NCI-H748 (cell line): ENCODE measurements around the gene DIMT1.
A peak's percentile ranks its signal among the peaks of the same experiment; 100 is the strongest.

Source experiments
- DNase-seq: peaks from one replicate; lab custom pipeline; 2025; ENCODE audit not compliant: unreplicated experiment; lab: John Stamatoyannopoulos, UW

The DIMT1 gene

DNA sequence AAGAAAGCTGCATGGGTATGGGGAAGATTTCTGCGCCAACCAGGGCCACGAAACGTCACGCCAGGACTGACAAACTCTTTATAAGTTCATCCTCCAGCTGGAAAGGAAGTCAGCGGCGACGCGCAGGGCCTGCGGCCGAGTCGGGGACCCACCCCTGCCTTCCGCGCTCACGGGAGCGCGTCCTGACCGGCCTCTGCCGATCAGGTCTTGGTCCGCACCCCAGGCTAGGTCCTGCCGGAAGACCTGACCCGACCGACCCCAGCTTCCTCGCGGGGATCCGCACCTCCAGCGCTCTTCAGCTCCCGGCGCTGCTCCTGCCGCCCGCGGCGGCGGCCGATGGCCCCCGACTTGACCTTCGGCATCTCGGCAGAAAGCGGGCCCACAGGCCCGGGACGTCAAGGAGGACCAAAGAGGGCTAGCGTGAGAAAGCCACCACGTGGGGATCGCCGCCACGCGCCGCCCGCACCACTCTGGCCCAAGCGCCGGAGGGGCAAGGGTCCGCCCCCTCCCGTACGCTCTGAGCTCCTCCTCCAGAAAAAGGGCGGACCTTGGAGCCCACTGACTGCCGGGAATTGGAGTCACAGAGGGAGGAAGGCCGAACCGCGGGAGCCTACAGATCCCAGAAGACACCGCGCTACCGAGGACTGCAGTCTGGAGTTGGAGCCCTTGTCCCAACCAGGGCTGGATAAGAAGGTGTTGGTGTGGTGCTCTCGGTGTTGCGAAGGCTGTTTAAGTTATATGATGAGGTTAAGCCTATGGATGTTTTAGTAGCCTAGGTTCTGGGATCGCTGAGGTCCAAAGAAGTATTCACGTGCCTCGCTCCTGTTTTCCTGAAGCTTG is at the start of gene DIMT1:
DIMT1 (minus strand) TSS at position 495 of the 840 bp plus-strand sequence; CDS start at position 362, 133 bp downstream.
- peak; percentile 98 for DNase-seq

DNA sequence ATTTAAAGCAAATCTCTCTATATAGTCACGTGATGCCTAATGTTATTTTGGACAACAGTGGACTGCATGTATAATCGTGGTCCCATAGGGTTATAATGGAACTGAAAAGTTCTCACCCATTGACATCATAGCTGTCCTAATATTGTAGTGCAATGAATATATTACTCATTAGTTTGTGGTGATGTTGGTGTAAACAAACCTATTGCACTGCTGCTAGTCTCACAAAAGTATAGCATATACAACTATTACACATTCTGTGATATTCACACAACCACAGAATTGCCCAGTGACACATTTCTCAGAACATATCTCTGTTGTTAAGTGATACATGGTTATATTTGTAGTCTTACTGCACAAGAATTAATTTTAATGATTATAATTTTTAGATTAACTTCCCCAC is 46.6 kb upstream of the DIMT1 start:
- no peak for DNase-seq

DNA sequence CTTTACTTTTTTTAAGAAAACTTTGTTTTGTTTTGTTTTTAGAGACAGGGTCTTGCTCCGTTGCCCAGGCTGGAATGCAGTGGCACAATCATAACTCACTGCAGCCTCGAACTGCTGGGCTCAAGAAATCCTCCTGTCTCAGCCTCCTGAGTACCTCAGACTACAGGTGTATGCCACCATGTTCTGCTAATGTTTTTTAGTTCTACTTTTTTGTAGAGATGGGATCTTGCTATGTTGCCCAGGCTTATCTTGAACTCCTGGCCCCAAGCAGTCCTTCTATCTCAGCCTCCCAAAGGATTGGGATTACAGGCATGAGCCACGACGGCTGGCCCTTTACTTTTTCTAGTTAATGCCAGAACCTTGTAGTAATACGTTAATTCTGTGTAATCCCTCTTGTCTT is 44.8 kb upstream of the DIMT1 start:
- no peak for DNase-seq

DNA sequence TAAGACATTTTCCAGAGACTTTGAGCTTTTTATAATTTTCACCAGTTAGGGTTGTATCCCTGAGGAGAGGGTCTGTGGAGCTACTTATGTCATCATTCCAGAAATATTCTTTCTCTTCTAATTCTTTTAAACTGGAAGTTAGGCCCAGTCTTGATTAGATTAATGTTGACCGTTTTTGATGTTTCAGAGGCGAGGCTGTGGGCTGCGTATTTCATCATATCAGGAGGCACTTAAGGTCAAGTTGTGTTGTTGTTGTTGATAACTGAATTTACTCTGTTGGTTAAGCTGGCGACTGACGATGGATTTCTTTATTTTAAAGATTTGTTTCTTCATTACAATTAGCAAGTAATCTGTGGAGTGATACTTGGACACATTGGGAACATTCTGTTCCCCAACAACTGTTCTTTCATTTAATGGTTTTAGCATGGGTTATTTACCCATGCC is 28.9 kb upstream of the DIMT1 start:
- DNase-seq: no peak

DNA sequence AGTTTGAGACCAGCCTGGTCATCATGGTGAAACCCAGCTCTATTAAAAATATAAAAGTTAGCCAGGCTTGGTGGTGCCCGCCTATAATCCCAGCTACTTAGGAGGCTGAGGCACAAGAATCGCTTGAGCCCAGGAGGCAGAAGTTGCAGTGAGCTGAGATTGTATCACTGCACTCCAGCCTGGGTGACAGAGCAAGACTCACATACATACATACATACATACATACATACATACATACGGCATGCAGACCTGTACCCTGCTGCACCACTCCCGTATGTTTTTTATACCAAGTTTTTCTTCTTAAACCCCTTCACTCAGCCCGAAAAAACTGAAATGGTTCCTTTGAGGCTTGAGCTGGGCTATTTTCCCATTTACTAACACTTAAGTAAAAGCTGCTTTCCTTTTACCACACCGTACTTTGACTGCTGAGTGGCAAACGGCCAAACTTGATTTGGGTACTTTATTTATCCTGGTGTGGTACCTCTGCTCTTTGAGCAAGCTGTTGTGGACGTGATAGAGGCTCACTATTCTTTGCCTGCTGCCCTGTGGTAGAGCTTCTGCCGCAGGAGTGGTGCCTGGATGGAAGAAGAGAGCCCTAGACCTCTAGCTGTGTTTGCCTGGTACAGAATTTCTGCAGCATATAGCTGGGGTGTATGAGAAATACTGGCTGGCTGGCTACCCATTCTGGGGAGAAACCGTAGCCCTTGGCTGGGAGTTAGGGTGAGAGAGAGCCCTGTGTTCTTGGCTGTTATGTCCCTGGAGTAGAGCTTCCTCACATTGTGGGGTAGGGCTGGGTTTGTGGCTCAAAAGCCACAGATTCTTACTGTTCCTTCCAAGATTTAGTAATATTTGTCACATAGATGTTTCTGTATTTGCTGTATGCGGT is 28.3 kb upstream of the DIMT1 start:
- no peak for DNase-seq

DNA sequence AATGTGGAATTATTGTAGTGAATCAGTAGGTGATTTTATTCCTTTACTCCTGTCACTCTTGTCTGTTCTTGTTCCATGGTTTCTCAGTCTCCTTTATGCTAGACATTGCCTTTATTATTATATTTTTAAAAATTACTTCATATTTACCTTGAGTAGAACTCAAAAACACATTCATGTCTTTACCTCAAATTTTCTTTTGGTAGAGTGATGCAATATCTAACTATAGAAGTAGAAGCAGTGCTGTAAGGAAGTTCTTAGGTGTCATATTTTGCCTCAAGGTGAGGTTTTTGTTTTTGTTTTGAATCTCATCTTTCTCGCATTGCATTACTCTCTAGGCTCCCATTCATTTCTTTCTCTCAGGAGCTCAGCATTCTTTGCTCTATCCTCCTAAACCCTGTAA is 21.1 kb upstream of the DIMT1 start:
- DNase-seq: no peak

DNA sequence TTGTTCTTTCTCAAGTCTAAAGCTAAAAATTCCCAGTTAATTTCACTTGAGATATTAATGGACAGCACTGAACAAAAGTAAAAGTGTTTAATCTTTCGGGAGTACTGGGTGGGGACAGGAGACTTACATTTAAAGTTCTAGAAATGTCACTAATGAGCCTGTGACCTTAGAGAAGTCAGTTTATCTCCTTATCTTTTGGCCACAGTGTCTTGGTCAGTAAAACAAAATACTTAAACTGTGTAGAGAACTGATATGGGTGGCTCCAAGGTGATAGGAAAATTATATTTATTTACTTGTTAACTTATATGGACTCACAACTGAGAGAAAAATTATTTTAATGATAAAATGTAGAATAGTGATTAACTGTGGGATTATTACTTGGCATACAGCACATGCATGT is 17.7 kb upstream of the DIMT1 start:
- no peak for DNase-seq

DNA sequence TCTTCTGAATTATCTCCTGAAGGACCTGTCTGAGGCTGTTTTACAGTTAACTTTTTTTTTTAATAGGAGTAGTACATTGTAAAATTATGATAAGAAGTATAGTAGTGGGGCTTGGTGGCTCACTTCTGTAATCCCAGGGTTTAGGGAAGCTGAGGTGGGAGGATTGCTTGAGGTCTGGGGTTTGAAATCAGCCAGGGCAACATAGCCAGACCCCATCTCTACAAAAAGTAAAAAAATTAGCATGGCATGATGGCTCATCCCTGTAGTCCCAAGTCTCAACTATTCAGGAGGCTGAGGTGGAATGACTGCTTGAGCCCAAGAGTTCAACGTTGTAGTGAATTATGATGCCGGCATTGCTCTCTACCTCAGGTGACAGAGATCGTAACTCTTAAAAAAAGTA is 15.9 kb upstream of the DIMT1 start:
- no peak for DNase-seq

DNA sequence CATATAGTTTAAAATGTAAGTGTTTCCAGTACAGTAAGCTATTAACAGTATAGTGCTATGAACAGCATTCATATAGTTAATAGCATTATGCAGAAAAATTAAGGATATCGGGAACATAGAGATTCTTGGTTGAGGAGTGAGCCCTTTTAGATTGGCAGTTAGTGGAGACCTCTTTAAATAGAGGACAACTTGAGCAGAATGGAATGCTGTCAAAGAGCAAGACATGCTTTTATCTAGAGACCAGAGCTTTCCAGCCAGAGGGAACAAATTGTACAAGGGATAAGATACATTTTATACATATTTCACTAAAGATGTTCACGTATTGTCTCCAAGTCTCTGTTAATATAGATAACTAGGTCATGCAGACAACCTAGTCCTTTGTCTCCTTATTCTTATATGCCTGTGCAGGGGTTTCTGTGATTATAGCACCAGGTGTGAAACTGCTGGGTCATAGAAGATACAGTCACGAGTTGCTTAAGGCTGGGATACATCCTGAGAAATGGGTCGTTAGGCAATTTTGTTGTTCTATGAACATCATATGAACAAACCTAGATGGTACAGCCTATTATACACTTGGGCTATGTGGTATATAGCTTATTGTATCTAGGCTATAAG is 14.9 kb upstream of the DIMT1 start:
- no peak for DNase-seq

DNA sequence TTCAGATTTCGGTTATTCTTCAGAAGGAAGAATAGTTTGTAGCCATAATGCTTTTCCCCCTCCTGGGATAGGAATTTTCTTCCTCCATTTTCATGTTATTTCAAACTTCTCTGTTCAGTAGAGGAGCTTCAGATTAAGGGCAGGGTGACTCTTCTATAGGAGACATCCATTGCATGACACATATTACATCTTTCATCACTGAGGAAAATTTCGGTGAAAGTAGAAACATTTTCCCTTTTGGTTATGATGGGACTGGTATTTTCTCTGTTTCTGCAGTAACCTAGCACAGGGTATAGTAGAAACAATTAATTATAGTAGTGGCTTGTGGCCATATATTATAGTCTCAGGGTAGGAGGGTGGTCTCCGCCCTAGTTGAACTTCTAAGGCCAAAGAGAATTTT is 10.0 kb upstream of the DIMT1 start:
- no peak for DNase-seq

DNA sequence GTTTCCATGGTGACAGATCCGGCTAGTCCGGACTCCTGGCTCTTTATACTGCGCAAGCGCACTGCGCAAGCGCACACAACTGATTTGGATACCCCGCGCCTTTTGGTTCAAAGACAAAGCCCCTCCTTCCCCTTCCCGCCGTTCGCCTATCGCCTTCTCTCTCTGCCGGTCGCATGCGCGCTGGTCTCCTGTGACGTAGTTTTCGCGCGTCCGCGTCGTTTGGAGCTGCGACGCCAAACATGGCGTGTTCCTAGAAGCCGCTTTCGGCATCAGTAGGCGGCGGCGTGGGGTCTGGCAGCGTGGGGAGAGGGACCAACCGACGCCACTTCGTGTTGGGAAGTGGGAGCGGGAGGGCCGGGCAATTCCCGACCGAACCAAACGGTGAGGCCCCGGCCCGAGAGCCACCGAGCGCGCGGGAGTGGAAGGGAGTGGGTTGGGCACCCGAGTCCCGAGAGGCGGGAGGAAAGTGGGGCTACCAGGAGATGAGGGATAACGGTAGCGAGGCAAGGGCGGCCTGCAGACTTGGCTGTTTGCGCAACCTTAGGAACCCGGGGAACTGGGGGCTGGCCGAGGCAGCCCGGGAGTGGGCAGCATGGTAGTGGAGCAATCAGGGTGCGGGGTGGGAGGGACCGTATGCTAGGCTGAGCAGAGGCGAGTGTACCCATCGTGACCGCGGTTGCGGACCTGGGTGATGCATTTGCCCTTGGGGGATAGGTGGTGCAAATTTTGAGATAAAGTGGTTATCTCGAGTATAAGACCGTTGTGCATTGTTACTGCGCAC is 9.0 kb upstream of the DIMT1 start, which contains the start of gene IPO11:
IPO11 (plus strand) TSS at position 215 of the 781 bp plus-strand sequence. CDS start 24,517 bp downstream, outside the sequence.
- DNase-seq: peak; percentile 99

DNA sequence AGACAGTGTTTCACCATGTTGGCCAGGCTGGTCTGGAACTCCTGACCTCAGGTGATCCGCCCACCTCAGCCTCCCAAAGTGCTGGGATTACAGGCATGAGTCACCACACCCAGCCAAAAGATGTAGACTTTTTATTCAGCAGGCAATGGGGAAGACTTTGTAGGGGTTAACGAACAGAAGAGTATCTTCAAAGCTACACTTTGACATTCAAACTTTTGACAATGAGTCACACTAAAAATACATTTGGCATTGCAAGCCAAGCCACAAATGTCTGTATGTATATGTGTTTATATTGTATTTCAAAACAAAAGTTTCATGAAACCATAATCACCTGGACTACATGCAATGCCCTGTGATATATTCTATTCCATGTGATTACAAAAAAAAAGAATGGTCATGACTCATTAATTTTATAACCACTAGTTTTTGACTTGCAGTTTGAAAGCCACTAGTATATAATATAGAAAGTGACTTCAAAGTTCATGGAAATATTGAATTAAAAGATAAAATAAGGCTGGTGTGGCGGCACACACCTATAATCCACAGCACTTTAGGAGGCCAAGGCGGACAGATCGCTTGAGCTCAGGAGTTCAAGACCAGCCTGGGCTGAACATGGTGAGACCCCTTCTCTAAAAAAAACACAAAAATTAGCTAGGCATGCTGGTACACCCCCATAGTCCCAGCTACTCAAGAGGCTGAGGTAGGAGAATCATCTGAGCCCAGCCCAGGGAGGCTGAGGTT is 8.3 kb downstream of the DIMT1 start:
- no peak for DNase-seq

DNA sequence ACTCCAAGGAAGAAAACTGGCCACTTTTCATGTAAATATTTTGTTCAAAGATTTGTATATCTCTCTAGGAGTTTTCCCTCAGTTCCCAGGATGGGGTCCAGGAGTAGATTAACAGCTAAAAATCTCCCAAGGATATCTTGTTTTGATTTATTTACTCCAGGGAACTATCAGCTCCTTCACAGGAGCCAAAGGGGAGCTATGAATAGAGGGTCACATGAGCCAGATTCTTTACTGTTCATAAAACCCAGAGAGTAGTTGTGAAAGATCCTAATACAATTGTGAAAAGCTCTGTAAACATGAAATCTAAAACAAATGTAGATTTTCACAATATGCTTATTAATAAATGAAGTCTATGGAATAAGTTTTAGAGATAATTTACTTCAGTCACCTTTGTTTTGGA is 16.9 kb downstream of the DIMT1 start:
- no peak for DNase-seq

DNA sequence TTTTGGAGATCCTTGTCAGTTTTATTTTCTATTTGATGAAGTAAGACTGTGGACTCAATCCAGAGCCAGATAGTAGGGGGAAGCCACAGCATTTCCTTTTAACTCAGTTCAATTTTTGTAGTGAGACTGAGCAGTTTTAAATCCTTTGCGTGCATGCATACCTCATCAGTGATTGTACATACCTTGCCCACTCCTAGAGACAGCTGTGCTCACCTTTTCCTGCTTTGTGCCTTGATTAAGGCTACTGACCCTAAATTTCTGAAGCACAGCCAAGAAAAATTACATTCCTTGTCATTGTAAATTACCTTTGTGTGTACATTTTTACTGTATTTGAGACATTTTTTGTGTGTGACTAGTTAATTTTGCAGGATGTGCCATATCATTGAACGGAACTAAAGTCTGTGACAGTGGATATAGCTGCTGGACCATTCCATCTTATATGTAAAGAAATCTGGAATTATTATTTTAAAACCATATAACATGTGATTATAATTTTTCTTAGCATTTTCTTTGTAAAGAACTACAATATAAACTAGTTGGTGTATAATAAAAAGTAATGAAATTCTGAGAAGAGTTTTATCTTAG is 17.8 kb downstream of the DIMT1 start:
- no peak for DNase-seq

DNA sequence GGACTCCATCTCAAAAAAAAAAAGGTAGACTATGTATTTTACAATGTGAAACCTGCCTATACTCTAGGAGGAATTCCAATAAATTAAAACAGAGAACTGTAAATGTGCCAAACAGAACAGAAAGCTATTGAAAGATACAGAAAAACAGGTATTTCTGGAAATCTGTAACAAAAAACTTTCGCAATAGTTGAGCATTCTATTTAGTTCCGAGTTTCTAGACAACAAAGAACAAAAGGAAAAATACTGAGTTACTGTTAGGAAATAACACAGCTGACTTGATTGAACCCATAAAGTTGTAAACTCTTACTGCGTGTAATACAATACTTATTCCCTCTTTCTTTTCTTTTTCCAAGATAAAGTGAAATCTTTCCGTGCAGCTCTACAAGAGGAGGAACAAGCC is 18.6 kb downstream of the DIMT1 start:
- DNase-seq: no peak

DNA sequence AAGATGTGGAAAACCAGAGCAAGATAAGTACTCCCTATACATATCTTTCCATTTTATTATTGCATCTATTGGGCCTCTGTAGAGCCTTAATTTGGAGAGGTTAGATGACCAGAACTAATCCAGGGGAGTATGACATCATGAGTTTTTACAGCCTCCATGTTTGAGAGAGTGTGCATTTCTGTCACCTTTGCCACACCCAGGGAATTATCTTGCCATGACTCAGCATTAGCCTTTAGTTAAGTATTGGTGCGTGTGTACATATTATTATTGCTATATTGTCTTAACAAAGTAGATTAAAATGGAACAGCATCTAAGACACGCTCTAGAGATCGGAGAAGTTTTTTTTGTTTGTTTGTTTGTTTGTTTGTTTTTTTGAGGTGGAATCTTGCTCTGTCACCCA is 27.6 kb downstream of the DIMT1 start:
- no peak for DNase-seq

DNA sequence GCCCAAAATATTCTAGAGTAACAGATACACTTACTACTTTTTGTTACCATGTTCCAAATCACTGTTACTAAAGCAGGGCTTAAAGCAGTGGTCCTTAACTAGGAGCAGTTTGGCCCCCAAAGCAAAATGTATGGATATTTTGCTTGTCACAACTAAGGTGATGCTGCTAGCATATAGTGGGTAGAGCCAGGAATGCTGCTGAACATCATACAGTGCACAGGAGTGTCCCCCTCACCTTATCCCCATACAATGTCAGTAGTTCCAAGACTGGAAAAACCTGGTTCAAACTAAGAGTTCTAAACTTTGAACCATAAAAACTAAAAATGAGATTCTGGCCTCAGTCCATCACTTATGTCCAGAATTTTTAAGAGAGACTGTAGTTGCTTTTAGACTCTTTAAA is 28.1 kb downstream of the DIMT1 start:
- no peak for DNase-seq

DNA sequence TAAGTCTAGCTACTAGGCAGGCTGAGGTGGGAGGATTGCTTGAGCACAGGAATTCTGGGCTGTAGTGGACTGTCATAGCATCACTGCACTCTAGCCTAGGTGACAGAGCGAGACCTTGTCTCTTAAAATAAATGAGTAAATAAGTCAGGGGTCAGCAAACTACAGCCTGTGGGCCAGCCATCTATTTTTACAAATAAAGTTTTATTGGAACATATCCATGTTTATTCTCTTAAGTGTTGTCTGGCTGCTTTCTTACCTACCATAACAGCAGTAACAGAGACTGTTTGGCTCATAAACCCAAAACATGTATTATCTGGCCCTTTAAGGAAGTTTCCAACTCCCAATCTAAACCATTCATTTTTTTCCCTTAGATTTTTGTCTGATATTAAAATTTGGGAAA is 29.6 kb downstream of the DIMT1 start:
- no peak for DNase-seq

DNA sequence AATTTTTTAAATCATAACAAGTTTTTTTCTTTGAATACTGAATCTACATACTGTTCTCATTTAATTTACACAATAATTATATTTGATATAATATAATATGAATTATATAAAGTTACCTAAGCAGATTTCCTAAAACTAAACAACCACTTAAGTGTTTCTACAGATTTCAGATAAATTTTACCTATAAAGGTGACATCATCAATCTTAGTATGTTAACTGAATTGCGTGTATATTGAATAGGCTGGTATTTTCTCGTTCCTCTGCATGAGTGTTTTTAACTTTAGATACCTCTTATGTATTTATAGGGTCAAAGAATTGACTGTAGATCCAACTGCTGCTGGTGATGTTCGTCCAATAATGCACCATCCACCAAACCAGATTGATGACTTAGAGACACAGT is 30.3 kb downstream of the DIMT1 start:
- no peak for DNase-seq

DNA sequence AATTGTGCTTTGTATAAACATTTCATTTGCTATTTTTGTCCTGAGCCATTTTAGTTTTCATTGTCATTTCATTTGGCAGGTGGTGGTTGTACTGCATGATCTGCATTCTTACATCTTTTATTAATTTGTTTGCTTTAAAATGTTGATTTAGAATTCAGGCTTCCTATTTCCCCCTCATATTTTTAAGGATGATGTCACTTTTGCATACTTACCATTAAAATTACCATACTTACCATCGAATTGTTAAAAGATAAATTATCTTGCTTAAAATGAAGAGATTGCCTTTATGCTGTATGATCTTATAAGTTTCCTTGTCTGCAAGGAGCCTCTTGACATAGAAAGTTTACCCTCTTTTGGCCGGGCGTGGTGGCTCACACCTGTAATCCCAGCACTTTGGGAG is 31.1 kb downstream of the DIMT1 start:
- no peak for DNase-seq
